SK-N-SH treated with all-trans-retinoic acid at 6 μM for 48 hours (cell line): ENCODE data around the gene ASPN.

Experiments used
- ATAC-seq: fragments of 200-7000 bp; cut with Tn5 transposase; 3 replicates; pipeline ENCODE4 v1.9.1; 2020; ENCODE audit warnings: mild to moderate bottlenecking, moderate library complexity
- BACH2 ChIP-seq: fragments of 250-450 bp; sonication (Bioruptor Pico); IDR thresholded peaks from 2 replicates; pipeline ENCODE4 v1.9.0; 2021; ENCODE audit warnings: mild to moderate bottlenecking, borderline replicate concordance
- CSDC2 ChIP-seq: fragments of 250-450 bp; sonication (Bioruptor Pico); IDR thresholded peaks from 2 replicates; pipeline ENCODE4 v1.5.0; 2020; ENCODE audit warnings: mild to moderate bottlenecking, moderate library complexity
- GLIS3 ChIP-seq: fragments of 250-450 bp; sonication (Bioruptor Pico); IDR thresholded peaks from 2 replicates; pipeline ENCODE4 v1.5.0; 2020; ENCODE audit warnings: mild to moderate bottlenecking, moderate library complexity
- ISL1 ChIP-seq: fragments of 250-450 bp; sonication (Bioruptor Pico); IDR thresholded peaks from 2 replicates; pipeline ENCODE4 v2.1.2; 2022; ENCODE audit warnings: mild to moderate bottlenecking, moderate library complexity
- OSR1 ChIP-seq: fragments of 250-450 bp; sonication (Bioruptor Pico); IDR thresholded peaks from 2 replicates; pipeline ENCODE4 v1.8.0; 2022; ENCODE audit warnings: moderate library complexity, mild to moderate bottlenecking, inconsistent platforms
- PPARA ChIP-seq: fragments of 250-450 bp; sonication (Bioruptor Pico); IDR thresholded peaks from 2 replicates; pipeline ENCODE4 v1.5.0; 2020; ENCODE audit warnings: mild to moderate bottlenecking, borderline replicate concordance
- RARB ChIP-seq: fragments of 250-450 bp; sonication (Bioruptor Pico); IDR thresholded peaks from 2 replicates; pipeline ENCODE4 v1.8.0; 2021; ENCODE audit warnings: mild to moderate bottlenecking, moderate library complexity
- SNAI2 ChIP-seq: fragments of 250-450 bp; sonication (Bioruptor Pico); IDR thresholded peaks from 2 replicates; pipeline ENCODE4 v1.5.0; 2020; ENCODE audit warnings: mild to moderate bottlenecking, moderate library complexity
- TCF4 ChIP-seq: fragments of 250-450 bp; sonication (Bioruptor Pico); IDR thresholded peaks from 2 replicates; pipeline ENCODE4 v1.8.0; 2021; ENCODE audit warnings: mild to moderate bottlenecking, moderate library complexity, borderline replicate concordance
- ZFP30 ChIP-seq: fragments of 450-650 bp; formaldehyde crosslinking; IDR thresholded peaks from 2 replicates; pipeline ENCODE4 v1.5.0; 2022; ENCODE audit warnings: mild to moderate bottlenecking, moderate library complexity
- ZNF565 ChIP-seq: fragments of 450-650 bp; formaldehyde crosslinking; conservative IDR thresholded peaks from 2 replicates; pipeline ENCODE4 v1.5.0; 2020; ENCODE audit warnings: low read depth, mild to moderate bottlenecking, moderate library complexity
- ZNF70 ChIP-seq: fragments of 450-650 bp; formaldehyde crosslinking; IDR thresholded peaks from 2 replicates; pipeline ENCODE4 v1.5.0; 2020; ENCODE audit warnings: mild to moderate bottlenecking, moderate library complexity
- ZNF8 ChIP-seq: fragments of 450-650 bp; formaldehyde crosslinking; IDR thresholded peaks from 2 replicates; pipeline ENCODE4 v1.5.0; 2020; ENCODE audit warnings: mild to moderate bottlenecking, moderate library complexity
- TF ChIP-seq, protein P1 (sequence below): fragments of 250-450 bp; sonication (Bioruptor Pico); IDR thresholded peaks from 2 replicates; pipeline ENCODE4 v1.5.0; 2020; ENCODE audit warnings: mild to moderate bottlenecking, moderate library complexity
- TF ChIP-seq, protein P2 (sequence below): fragments of 250-450 bp; sonication (Bioruptor Pico); IDR thresholded peaks from 2 replicates; pipeline ENCODE4 v1.8.0; 2020; ENCODE audit warnings: mild to moderate bottlenecking, moderate library complexity, borderline replicate concordance
- TF ChIP-seq, protein P3 (sequence below): fragments of 250-450 bp; sonication (Bioruptor Pico); IDR thresholded peaks from 2 replicates; pipeline ENCODE4 v1.5.1; 2021; ENCODE audit warnings: mild to moderate bottlenecking, moderate library complexity

ASPN gene

DNA sequence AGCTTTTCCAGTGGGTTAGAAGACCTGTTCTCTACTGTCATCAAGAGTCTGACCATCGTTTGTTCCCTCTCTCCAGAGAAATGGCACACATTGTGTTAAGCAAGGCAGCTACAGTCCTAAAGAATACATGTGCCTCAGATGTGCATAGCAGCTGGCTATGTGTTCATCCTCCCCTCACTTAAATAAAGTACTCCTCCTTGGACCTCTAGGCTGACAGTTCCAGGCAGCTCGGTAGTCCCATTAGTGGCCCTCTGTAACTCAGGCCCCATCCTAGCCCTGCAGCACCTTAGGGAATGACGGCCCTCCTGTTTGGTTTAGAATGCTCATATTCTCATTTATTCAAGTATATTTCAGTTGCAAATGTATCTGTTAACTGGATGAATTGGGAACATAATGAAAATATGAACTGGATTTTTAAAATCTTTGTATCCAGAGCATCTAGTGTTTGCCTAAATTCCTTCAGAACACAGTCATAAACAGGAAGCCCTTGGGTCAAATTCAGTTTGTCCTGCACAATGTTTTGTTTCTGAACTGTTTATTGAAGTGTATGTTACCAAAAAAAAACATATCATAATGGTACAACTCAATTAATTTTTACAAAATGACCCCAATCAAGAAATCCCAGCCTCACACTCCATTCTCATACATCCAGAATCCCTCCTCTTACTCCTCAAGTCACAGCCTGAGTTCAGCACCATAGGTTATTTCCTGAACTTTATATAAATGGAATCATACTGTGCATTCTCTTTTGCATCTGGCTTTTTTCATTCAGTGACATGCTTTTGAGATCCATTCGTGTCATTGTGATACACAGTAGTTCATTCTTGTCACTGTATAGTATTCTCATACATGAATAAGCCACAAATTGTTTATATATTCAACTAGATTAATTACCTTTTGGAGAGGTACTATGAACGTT, 1.6 kb upstream of the ASPN start:
- ATAC-seq: peak; percentile 52

DNA sequence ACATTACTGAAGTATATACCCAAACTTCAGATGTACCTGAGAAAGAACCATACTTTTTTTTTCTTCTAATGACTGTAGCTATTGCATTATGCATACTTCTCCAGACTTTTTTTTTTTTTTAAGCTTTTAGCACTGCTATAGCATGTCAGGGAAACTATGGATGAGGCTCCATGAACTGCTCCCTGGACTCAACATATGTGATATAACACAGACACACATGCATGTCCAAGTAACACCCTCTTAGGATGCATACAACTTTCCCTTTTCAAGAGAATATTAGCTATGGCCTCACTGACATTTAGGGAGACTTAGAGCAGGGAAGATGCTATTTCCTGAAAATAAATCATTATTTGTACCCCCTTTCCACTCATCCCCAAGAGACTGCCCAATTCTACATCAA, 499 bp upstream of the ASPN start:
- peak; percentile 10 for ATAC-seq

More for the DNA sequence above, 1.6 kb upstream of the ASPN start:
- TF ChIP-seq ZFP30 (CRISPR knock-in tag) (no peak), SNAI2 (no peak), PPARA (CRISPR knock-in tag) (no peak)
- TF ChIP-seq, protein P1, sequence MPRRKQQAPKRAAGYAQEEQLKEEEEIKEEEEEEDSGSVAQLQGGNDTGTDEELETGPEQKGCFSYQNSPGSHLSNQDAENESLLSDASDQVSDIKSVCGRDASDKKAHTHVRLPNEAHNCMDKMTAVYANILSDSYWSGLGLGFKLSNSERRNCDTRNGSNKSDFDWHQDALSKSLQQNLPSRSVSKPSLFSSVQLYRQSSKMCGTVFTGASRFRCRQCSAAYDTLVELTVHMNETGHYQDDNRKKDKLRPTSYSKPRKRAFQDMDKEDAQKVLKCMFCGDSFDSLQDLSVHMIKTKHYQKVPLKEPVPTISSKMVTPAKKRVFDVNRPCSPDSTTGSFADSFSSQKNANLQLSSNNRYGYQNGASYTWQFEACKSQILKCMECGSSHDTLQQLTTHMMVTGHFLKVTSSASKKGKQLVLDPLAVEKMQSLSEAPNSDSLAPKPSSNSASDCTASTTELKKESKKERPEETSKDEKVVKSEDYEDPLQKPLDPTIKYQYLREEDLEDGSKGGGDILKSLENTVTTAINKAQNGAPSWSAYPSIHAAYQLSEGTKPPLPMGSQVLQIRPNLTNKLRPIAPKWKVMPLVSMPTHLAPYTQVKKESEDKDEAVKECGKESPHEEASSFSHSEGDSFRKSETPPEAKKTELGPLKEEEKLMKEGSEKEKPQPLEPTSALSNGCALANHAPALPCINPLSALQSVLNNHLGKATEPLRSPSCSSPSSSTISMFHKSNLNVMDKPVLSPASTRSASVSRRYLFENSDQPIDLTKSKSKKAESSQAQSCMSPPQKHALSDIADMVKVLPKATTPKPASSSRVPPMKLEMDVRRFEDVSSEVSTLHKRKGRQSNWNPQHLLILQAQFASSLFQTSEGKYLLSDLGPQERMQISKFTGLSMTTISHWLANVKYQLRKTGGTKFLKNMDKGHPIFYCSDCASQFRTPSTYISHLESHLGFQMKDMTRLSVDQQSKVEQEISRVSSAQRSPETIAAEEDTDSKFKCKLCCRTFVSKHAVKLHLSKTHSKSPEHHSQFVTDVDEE (CRISPR knock-in tag): no peak
- TF ChIP-seq, protein P2, sequence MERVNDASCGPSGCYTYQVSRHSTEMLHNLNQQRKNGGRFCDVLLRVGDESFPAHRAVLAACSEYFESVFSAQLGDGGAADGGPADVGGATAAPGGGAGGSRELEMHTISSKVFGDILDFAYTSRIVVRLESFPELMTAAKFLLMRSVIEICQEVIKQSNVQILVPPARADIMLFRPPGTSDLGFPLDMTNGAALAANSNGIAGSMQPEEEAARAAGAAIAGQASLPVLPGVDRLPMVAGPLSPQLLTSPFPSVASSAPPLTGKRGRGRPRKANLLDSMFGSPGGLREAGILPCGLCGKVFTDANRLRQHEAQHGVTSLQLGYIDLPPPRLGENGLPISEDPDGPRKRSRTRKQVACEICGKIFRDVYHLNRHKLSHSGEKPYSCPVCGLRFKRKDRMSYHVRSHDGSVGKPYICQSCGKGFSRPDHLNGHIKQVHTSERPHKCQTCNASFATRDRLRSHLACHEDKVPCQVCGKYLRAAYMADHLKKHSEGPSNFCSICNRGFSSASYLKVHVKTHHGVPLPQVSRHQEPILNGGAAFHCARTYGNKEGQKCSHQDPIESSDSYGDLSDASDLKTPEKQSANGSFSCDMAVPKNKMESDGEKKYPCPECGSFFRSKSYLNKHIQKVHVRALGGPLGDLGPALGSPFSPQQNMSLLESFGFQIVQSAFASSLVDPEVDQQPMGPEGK (CRISPR knock-in tag): no peak

DNA sequence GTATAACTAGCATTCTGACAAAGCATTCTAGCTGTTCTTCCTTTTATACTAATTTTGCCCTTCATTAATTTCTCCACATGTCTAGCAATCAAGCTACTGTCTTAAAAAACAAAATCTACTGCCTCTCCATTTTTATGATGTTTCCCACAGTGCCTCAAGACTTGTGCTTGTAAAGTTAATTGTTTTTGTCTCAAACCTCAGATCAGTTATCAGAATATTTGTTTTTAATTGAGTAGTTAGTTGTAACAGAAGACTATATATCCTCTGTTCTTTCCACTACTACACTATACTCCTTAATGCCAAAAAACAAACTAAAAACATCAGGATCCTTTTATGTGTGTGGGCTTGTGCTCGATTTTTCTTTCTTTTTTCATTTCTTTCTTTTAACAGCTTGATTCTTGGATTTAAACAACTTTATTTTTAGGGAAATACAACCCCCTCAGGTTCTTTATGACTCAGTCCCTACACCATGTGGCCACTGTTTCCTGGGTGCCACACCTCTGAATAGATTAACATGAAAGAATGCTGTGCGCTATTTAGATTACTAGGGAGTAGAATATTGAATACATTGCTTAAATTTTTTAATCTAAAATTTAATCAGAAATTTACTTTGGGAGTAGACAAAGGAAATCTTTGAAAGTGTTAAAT, 1.2 kb downstream of the ASPN start:
- no peak for TF ChIP-seq ZNF565 (CRISPR knock-in tag)
- TF ChIP-seq ZNF70: no peak
- TF ChIP-seq GLIS3 (CRISPR knock-in tag): no peak
- TF ChIP-seq CSDC2 (CRISPR knock-in tag): no peak
- TF ChIP-seq BACH2: no peak

More for the DNA sequence above, 499 bp upstream of the ASPN start:
- no peak for TF ChIP-seq ISL1
- TF ChIP-seq ZNF8 (CRISPR knock-in tag): no peak
- TF ChIP-seq RARB (CRISPR knock-in tag): no peak
- no peak for TF ChIP-seq TCF4
- TF ChIP-seq, protein P3, sequence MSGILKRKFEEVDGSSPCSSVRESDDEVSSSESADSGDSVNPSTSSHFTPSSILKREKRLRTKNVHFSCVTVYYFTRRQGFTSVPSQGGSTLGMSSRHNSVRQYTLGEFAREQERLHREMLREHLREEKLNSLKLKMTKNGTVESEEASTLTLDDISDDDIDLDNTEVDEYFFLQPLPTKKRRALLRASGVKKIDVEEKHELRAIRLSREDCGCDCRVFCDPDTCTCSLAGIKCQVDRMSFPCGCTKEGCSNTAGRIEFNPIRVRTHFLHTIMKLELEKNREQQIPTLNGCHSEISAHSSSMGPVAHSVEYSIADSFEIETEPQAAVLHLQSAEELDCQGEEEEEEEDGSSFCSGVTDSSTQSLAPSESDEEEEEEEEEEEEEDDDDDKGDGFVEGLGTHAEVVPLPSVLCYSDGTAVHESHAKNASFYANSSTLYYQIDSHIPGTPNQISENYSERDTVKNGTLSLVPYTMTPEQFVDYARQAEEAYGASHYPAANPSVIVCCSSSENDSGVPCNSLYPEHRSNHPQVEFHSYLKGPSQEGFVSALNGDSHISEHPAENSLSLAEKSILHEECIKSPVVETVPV (CRISPR knock-in tag): no peak
- no peak for TF ChIP-seq ZNF565 (CRISPR knock-in tag)
- TF ChIP-seq, protein P1 (CRISPR knock-in tag): no peak
- no peak for TF ChIP-seq ZNF70
- no peak for TF ChIP-seq OSR1 (CRISPR knock-in tag)
- no peak for TF ChIP-seq CSDC2 (CRISPR knock-in tag)

DNA sequence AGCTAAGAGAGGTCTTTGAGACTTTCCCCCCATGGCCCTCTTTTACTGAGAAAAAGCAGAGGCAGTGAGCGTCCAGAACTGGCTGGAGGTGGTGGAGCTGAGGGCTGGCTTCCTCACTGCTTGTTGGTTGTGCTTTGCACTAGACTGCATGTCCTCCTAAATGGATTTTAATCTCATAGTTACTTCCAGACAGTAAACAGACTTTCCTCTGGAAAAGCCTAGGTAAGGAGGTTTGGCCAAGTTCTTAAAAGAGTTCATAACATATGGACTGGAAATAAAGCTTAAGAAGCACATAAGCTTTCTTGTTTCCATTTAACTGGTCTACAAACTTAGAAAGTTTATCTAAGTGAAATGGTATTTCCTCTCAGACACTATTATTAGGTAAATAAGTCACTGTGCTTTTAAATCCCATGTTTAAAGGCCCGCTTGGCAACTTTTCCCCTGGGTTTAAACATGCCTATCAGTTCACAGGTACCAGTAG, 2.0 kb downstream of the ASPN start:
- TF ChIP-seq BACH2: no peak
- TF ChIP-seq, all 23 proteins: peak for 0
- ATAC-seq: peak; percentile 64

More for the DNA sequence above, 1.2 kb downstream of the ASPN start:
- no peak for ATAC-seq
